Measurements from ENCODE around the gene RNF111. TPM values are rescaled to one million over a fixed set of nuclear protein-coding genes. Genes with fewer than 3 reads are reported as not detected.
A peak's percentile ranks its signal among the peaks of the same experiment; 100 is the strongest.
"Not testable (repeated sequence)": the region's sequence is repeated elsewhere in the genome, so short reads cannot be mapped to it uniquely, and the experiment has no call there.

The RNF111 gene
- total and polyA plus RNA-seq, 2 experiments from 2014 or later: 14.4 to 24.5 TPM

GRCh38 chr15:59143281-59143680 is 155.8 kb downstream of the RNF111 start (continued):
- TF ChIP-seq ZNF462 (CRISPR knock-in tag; IDR thresholded peaks at IDR 0.05): no peak
- TF ChIP-seq ZNF114 (CRISPR knock-in tag; IDR thresholded peaks at IDR 0.05): no peak
- TF ChIP-seq POLR2AphosphoS5 (IDR thresholded peaks at IDR 0.05; ENCODE audit: low read depth): no peak
- TF ChIP-seq ETS1 (IDR thresholded peaks at IDR 0.05): no peak
- TF ChIP-seq JUNB (IDR thresholded peaks at IDR 0.05; ENCODE audit: unreplicated experiment): no peak
- TF ChIP-seq CTCF (conservative IDR thresholded peaks at IDR 0.05; ENCODE audit: low read depth in 2 of 2): no peak

- H3K9me2 ChIP-seq (ENCODE audit: insufficient read depth); H3K27me3 ChIP-seq (ENCODE audit: insufficient read depth); H4K20me1 ChIP-seq (replicated peaks; ENCODE audit: insufficient read depth); H3K79me2 ChIP-seq (replicated peaks; ENCODE audit: insufficient read depth); H3K27me3 Mint-ChIP-seq (ENCODE audit: insufficient read depth, low read depth, poor library complexity); H2AFZ ChIP-seq; ATAC-seq; H3K27ac ChIP-seq (ENCODE audit: low read depth); H3K4me3 ChIP-seq; H3K4me3 Mint-ChIP-seq; H3F3A ChIP-seq (replicated peaks; ENCODE audit: low read depth); H3K4me2 ChIP-seq; H3K9me3 Mint-ChIP-seq; H3K27ac Mint-ChIP-seq: not testable (repeated sequence)
- peak; percentile 55 for DNase-seq (ENCODE audit: low spot score)
- Histone ChIP-seq H3K4me1 (ENCODE audit: insufficient read depth) (peaks cover 24% of the 10 kb centered on the region), H3K36me3 (ENCODE audit: insufficient read depth) (peaks cover 10% of the 10 kb centered on the region; the same call in 1 of the 2 replicates)
- peaks cover 31% of the 10 kb centered on the region for H3K36me3 Mint-ChIP-seq (ENCODE audit: low read depth)
- TF ChIP-seq CTCF (conservative IDR thresholded peaks at IDR 0.05; ENCODE audit: low read depth in 2 of 2): peak; percentile 48 to 60
- peaks cover 29% of the 10 kb centered on the region for H3K4me1 Mint-ChIP-seq
Measured at GRCh38 chr15:59144594-59144993, 157.1 kb downstream of the RNF111 start.

Data from GM23338 (cell line).